GDM1 (cell line): ENCODE results near the gene KCTD1.

ENCODE experiments used
- DNase-seq: peaks from one replicate; lab custom pipeline; 2025; lab: John Stamatoyannopoulos, UW

The KCTD1 gene

DNA sequence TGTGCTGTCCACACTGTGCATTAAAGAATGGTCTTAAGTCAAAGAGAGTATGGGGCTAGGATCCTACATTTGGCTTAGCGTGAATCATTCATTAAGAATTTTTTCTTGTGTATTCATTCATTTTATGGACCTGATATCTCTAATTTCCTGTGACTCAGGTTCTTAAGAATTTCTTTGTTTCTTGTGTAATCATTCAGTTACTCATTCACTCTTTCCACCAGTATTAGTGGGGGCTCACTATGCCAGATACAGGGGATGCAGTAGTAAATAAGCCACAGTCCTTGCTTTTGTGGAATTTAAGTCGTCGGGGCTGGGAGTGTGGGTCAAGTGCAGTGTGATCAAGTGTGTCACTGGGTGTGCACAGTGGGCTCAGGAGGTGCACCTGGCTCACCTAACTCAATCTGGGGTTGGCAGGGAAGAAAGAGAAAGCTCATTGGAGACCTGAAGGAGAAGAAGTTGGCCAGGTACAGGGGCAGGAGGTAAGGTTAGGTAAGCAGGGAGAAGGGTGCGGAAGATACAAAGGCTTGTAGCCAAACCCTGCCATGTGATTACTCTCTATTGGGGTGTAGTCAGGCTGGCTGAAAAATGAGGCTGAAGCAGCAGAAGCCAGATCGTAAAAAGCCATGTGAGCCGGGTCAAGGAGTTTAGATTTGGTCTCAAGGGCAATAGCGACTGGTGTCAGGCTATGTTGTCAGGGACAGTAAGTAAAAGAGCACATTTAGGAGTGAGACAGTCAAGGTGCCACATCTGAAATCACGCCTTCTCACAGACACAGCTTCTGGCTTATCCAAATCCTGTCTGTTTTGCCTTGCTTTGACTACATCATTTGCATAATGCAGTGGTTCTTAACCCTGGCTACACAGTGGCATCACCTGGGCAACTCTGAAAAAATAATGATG lies 67.2 kb downstream of the KCTD1 start:
- DNase-seq = no peak

DNA sequence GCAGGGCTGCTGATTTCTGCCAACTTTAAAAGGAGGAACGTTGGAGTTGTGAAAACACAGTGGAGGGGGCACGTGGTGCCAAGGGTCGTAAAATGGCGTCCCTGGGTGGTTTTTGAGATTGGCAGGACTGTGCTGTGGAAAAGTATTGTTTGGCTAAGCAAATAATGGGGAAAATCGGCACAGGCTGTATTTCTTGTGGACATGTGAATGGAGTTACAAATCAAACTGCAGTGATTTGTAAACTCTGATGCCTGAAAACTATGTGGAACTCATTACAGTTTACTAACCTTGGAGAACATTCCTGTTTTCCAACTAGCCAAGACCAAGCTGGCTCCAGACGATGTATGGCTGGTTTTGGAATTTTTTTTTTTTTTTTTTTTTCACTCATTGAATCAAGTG lies 68.7 kb downstream of the KCTD1 start:
- no peak for DNase-seq

DNA sequence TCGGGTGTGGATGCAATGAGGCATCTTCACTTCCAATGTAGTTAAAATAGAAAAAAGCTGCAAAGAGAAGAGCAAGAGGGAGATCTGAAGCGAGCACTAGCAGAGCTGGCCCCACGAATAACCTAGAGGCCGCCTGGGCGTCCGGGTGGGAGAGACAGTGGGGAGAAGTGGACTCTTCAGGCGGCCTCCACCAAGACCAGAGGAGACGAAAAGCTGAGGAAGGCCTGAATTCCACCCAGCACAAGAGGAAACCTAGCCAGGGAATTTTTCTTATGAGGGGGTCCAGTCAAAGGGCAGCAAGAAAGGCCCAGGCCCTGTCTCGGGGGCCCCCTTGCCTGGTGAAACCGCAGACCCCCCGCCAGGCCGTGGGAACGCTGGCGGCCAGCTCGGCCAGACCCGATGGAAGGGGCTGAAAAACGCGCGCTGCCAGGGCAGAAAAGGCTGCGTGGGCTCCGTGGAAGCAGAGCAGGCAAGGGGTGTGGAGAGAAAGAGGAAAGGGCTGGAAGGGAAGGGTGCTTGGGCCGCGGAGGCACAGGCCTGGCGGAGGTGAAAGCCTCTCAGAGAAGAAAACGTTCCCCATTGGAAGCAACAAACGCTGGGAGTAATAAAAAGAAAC lies 69.2 kb downstream of the KCTD1 start:
- no peak for DNase-seq

- no peak for DNase-seq
Observed at GRCh38 chr18:26477828-26478466, 70.4 kb downstream of the KCTD1 start.

DNA sequence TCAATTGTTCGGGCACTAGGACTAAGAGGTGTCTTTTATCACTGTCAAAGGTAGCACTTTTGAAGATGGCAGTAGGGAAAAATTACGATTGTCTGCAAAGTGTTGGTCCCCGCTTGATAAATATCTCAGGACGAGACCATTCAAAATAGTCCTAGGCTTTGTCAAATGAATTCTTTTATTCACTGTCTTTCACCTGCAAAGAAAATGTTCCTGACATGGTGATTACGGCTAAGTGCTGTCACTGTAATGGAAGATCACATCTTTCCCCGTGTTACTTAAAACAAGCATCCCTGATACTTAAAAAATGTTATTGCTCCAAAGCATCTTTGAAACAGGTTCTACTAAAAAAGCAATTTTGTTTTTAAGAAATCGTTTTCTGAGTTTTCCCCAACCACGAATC lies 71.7 kb downstream of the KCTD1 start:
- no peak for DNase-seq

DNA sequence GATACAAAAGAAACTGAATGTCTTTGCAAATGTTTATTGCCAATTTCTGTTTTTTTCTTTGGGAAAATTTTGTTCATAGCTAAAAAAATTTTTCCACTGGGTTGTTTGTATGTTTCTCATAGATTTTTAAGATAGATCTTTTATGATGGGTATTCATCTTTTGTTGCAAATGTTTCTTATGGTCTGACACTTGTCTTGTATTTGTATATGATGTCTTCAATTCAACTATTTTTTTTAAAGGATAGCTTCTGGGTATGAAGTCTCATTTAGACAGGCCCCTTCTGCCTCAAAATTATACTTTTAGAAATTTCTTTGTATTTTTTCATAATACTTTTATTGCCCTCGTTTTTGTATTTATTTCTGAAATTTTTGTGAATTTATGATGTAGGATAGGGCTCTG lies 73.8 kb downstream of the KCTD1 start:
- no peak for DNase-seq

DNA sequence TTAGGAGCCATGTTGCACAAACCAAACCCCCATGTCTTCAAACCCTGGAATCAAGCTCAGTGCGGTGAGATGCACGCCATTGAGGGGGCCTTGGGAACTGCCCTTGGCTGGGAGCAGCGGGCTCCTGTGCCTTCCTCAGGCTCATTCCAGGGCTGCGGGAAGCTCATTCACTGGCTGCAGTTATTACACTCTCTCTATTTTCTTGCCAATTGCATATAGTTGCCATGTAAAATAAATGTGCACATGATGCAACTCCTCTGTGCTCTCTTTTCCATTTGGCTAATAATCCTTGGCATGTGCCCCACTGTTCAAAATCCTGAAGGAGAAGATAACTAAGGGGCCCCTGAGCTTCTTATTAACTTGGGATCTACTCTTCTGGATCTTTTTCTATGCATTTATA lies 74.7 kb downstream of the KCTD1 start:
- no peak for DNase-seq

DNA sequence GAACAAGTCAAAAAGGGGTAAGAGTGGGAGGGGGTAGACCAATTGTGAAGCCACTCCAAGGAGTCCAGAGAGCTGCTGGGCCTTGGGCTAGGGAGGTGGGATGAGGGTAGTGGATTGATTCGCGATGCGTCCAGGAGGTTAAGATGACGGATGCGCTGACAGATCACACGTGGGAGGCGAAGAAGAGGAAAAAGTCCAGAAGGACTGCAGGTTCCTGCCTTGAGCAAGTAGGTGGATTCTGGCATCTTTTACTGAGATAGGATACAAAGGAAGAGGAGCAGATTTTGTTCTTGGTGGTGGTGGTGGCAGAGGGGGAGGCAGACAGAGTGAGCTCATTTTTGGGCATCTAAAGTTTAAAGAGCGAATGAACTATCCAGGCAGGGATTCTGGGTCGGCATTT lies 76.5 kb downstream of the KCTD1 start:
- no peak for DNase-seq

DNA sequence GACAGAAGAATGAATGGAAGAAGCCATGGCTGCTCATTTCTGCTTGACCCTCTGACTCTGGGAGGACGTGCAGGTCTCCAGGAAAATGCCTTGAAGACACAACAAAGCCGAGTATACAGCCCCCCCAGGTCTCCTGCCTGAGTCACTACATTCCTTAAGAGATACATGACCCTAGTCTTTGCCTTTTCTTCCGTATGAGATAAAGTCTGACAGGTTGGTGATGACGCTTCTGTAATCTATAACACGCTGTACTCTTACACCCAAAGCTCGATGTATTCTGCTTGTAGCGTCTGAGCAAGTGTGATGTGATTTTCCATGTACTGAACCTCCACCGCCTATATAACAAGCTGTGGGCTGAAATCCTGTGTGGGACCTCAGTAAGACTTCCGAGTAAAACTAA lies 77.3 kb downstream of the KCTD1 start:
- no peak for DNase-seq

GRCh38 chr18:26470011-26470637 lies 78.2 kb downstream of the KCTD1 start:
- DNase-seq = no peak

GRCh38 chr18:26468931-26469340 lies 79.4 kb downstream of the KCTD1 start:
- DNase-seq = no peak

DNA sequence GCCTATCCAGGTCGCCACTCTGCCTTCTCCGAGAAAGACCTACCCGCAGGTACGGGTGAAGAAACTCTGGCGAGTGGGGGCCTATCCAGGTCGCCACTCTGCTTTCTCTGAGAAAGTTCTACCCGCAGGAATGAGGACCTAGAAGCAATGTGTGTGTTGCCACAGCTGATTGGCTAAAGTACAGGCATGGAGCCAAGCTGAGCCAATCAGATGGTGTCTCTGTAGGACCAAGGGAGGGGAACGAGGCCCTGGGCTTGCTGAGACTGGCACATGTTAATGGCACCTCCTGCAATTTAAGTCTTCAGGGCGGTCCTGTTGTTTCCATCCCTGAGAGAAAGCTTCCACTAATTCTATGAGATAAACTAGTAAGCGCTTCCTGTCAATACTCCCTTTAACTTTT lies 82.3 kb downstream of the KCTD1 start:
- no peak for DNase-seq

GRCh38 chr18:26465431-26465830 lies 82.9 kb downstream of the KCTD1 start:
- DNase-seq = no peak

- no peak for DNase-seq
Observed at GRCh38 chr18:26464128-26465011, 84.0 kb downstream of the KCTD1 start.

- DNase-seq = no peak
Observed at GRCh38 chr18:26462355-26462754, 86.0 kb downstream of the KCTD1 start.

- DNase-seq = no peak
Observed at GRCh38 chr18:26461405-26461804, 86.9 kb downstream of the KCTD1 start.

- DNase-seq = no peak
Observed at GRCh38 chr18:26460449-26461091, 87.8 kb downstream of the KCTD1 start.

DNA sequence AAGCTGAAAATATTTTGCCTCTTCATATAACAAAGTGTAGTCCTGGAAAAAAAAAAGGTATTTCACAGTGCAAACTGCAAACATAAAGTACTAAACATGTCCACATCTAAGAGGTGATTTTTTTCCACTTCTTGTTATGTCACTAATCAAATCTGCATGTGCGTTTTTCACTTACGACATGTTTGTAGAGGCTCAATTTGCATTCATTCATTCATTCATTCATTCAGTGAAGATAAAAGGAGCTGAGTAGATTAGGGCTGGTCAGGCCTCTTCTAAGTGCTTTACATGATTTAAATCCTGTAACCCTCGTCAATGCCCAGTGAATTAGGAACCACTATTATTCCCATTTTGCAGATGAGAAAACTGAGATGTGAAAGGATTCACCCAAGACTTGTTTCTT lies 88.5 kb downstream of the KCTD1 start:
- DNase-seq = no peak

DNA sequence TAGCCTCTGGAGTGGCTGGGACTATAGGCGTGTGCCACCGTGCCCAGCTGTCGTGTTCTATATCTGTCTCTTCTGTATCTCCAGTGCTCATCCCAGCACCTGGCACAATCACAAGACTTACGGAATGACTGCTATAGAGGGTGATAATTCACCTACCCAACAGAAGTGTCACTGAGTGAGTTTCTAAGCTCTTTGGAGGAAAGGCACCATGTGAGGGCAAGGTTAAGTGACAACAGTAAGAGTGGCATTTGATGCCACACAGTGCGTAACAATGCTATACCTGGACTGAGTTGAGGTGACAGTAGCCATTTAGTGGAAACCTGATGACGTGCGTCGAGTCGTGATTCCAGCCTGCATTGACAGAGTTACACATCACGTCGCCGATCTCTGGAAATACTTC lies 89.0 kb downstream of the KCTD1 start:
- DNase-seq = no peak

DNA sequence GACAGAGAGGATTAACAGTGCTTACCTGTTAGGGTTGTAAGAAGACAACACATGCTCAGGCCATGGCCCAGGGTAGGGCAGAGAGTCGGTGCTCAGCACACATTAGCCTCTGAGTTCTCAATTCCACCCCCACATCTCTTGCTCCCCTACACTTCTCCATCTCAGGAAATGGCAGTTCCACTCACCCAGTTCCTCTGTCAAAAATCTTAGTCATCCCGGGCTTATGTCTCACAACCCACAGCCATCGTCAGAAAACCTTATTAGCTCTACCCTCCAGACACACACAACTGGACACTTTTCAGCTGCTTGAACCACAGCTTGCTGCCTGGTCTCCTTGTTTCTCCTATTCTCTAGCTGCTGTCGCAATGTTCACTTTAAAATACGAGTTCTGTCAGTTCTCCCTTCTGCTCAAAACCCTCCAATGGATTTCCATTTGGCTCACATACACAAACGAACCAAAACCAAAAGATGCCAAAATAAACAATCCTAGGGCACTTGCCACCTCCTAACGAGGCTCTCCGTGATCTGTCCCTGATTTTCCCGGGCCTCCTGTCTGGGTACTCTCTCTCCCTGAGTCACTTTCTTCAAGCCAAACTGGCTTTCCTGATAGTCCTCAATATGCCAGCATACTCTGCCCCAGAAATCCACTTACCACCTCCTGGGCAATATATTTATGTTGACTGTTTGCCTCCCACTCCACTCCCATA lies 89.7 kb downstream of the KCTD1 start:
- peak; percentile 60 for DNase-seq
